ENCODE data around the gene SYPL1.
"Not testable (repeated sequence)": the region's sequence is repeated elsewhere in the genome, so short reads cannot be mapped to it uniquely, and the experiment has no call there.

The SYPL1 gene

DNA sequence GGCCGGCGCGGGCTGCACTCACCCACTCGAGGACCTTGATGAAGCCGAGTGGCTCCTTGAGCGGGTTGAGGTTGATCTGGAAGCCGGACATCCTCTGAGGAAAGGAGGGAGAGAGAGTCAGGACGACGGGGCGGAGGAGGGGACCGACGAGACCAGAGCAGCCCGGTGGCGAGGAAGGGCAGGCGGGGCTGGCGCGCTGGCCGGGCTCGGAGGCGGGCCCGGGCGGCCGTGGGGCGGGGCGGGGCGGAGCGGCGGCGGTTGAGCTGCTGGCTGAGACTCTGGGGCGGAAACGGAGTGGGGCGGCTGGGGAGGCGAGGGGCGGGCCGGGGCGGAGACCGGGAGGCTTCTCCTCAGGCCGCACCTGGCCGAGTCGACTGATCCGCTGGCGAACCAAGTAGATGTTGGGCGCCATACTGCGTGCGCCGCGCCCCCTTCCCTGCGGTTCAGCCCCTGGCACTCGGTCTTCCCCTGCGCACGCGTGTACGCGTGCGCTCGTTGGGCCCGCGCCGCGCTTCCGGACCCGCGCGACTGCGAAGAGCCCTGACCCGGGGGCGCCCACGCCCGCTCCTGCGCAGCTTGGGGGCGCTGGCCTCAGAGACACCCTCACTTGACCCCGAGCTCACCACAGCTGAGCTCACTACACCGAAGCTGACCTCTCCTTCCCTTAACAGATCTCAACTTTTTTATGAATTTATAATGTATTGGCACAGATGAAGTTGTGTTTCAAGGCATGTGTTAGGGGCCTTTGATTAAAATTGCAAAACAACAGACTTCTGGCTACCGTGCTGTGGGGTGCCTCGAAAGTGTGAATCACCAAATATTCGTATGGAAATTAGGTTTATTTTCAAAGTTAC lies at the start of gene SYPL1:
Gene SYPL1, minus strand, starts transcription at position 195 of the 854 bp plus-strand sequence. Its CDS starts 104 bp downstream, at position 91.
- peak; percentile 91 for DNase-seq

DNA sequence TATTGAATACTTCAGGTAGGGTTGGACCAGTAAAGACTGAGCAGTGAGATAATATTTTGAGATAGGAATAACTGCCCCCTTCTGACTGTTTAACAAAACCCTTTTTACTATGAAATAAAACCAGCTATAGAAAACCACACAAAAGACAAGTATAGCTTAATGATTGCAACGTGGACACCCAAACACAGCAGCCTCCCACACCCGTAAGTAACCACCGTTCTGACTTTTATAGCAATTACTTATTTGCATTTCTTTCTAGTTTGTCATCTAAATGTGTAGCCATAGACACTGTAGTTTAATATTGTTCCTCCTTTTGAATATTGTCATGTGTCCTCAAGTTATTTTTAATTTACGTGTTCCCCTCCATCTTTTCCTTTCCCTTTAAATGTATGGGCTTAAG lies 42.9 kb upstream of the SYPL1 start:
- no peak for DNase-seq

DNA sequence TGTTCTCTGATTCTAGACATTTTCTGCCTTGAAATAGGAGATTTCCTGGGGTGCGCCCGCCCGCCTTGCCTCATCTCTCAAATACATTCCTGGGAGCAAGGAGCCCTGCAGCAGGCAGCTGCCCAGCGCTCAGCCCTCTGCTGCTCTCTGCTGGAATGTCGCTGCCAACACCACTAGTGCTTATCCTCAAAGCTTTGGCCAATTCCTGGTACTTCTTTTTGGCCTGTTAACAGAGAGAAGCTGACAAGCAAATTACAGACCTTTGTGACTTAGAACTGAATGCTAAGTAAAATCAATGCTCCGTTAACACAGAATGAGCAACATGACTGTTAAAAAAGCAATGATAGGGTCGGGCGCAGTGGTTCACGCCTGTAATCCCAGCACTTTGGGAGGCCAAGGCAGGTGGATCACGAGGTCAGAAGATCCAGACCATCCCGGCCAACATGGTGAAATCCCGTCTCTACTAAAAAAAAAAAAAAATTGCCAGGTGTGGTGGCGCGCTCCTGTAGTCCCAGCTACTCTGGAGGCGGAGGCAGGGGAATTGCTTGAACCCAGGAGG lies 41.9 kb upstream of the SYPL1 start:
- DNase-seq: peak; percentile 74

DNA sequence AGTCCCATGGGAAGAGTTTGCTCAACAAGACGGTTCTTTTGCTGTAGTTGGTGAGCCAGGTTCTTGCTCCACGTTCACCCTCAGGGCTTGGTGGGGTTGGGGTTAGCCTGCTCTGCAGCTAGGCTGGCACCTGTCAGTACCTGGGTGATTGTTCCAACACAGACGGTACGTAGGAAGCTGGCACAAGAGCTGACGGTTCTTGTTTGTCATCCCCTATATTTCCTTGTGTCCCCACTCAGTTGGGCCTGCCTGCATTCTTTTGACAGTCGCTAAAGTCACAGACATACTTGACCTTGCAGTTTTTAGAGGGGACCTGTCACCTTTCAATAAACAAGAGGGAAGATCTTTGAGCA lies 40.2 kb upstream of the SYPL1 start:
- DNase-seq: no peak

DNA sequence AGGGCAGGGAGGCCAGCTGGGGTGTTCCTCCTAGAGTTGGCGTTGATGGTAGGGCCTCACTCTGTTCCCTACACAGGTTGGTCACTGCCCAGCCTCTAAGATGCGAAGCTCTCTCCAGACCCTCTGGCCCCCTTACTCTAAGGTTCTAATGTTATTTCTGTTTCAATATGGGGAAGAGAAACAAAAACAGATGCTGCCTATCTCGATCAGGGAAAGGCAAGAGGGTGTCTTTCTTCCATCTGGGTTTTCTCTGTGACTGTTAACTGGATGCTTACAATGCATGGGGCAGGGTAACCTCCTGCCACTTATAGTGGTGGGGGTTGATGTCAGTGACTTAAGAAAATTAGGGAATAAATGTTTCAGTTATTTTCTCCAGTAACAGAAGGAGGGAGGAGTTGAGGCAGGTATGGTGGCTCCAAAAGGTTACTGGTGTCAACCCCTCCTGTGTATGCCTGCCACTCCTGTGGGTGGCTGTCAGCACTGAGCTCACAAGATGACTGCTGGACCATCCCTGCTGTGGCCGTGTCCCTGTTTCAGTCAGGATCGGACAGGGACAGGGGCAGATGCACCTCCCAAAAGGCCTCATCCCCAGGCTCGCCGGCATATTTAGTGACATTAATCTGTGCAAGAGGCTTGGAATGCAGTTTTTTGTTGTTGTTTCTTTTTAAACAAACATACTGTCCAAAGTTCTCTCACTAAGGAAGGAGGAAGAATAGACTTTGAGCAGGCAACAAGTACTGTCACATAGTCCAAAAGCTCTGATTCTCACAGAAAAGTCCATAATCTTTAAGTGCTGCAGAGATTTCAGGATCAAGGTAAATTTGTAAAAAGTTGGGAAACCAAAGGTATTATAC lies 39.6 kb upstream of the SYPL1 start:
- no peak for DNase-seq

DNA sequence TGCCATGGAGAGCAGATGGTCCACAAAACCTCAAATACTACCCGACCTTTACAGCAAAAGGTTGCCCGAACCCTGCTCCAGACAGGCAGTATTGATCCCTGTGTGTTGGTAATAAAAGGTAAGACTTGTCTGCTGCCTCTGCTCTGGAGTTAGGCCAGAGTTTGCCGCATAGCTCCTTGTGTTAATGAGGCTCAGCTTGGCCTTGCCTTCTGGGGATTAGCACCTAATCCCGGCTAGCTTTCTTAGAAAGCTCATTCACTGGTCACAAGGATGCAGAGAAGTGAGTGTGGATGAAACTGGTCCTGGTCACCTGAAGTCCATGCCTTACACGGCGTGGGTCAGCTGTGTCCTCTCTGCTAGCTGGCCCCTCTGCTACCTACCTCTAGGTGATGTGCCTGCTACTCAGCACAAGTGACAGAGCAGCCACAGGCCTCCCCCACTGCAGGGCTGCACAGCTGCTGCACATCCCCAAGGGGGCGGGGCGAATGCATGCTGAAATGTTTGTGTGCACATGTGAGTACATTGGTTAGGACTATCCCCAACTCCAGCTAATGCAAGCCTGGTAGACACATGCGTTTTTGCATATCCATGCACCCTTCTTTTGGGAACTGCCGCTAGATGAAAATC lies 31.7 kb upstream of the SYPL1 start:
- no peak for DNase-seq

DNA sequence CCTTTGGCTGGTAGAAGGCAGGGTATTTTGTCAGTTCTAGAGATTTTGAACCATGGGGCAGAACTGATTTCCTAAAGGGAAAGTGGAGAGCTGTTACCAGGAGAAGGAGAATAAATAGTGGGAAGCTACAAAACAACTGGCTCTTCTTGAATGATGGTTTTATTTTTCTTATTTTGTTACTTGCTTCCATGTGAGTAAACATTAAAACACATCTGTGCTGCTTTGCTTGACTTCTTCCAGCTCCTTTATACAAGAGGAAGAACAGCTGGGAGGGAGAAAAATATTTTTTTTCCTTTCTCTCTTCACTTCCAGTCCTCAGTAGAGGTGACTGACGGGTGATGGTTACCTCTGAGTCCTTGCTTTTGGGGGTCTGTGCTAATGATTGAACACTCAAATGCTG lies 30.0 kb upstream of the SYPL1 start:
- no peak for DNase-seq

DNA sequence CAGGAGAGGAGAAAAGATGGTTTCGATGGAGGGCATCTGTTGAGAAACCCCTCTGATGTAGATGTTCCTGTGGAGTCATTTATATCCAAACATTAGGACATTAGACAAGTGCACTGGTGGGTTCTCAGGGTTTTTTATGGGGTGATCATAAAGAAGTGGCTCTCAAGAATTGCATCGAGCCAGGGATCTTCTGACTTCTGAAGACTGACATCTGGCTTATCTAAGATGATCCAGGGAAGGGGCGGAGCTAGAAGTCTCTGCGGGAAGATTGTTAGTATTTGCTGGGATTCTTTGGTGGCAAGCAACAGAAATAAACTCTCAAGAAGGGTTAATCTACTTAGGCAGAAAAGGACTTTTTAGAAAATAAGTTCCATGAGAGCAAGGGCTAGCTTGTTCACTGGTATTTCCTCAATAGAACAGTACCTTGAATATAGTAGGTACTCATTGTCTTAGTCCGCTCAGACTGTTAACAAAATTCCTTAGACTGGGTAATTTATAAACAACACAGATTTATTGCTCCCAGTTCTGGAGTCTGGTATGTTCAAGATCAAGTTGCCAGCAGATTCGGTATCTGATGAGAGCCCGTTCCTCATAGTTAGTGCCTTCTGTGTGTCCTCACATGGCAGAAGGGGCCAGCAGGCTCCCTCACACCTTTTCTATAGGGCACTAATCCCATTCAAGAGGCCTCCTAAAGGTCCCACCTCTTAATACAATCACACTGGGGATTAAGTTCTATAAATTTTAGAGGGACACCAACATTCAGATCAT lies 28.5 kb upstream of the SYPL1 start:
- DNase-seq: no peak

DNA sequence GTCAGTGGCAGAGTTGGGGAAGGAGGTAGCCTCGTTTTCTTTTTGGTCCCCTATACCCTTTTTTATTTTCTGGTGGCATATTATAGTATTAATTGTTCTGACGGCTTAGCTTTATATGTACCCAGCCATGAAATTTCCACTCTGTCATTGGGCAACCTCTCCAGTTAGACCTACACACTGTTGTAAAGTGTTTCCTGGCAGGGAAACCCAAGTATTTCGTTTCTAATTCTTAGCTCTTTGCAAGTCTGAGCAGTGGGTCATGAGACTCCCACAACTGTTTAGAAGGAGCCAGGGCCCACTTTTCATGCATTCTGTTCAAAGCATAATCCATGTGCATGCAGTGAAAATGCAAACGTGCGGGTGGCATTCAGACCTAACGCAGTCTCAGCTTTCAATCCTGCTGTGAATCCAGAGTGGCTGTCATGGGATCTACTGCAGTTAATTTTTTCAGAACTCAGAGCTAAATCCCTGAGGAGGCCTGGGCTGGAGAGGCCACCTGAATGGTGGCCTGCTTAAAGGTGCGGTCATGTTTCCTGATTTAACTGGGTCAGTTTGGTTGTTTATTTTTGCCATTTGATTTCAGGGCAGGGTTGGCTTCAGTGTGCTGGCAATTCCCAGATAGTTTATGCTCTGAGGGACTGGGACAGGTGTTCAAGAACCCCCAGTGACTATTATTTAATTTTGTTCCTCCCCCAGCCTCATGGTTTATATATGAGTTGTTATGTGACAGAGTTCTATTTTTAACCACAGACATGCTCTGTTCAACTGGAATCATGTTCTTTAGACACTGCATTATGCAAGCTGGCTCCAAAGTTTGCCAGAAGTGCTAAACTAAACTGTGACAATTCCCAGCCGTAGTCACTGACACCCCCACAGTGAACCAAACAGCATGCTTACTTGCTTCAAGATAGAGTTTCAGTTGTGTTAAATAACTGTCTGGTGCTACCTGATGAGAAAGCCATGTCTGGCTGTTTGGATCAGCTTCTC lies 27.4 kb upstream of the SYPL1 start:
- DNase-seq: no peak

DNA sequence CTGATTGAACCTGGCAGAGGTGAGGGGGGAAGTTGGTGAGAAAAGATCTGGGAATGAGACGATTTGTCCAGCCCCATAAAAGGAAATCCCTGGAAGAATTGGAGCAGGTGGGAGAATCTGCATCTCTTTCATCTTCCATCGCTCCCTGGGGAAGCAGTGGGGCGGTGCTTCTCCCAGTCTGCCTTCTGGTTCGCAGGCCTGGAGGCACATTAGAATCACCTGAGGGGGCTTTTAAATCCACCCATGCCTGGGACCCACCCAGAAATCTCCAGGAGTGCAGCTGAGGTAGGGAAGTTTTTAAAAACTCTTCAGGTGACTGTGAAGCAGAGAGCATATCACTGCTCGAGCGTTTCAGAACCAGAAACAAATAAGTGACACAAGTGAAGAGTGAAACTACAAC lies 26.7 kb upstream of the SYPL1 start:
- DNase-seq: no peak

DNA sequence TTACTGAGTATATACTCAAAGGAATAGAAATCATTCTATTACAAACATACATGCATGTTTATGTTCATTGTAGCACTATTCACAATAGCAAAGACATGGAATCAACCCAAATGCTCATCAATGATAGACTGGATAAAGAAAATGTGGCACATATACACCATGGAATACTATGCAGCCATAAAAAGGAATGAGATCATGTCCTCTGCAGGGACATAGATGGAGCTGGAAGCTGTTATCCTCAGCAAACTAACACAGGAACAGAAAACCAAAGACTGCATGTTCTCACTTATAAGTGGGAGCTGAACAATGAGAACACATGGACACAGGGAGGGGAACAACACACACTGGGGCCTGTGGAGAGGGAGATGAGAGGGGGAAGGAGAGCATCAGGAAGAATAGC lies 26.1 kb upstream of the SYPL1 start:
- not testable (repeated sequence) for DNase-seq

DNA sequence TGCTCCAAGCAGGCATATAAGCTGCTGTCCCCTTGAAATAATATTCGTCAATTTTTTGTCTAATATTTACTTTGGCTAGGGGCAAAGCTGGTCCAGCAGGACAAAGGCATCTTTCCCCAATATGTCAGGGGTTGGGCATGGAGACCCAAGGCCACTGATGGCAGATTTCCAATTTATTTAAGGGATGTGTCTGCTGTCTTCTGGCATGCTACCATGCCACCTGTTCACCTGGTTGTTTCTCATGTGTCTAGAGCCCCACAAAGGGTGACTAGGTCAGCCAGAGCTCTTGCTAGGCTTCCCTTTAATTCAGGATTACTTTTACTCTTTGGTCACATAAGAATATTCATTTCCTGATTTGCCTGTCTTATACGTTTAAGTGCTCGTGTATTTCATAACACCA lies 22.1 kb upstream of the SYPL1 start:
- DNase-seq: no peak

DNA sequence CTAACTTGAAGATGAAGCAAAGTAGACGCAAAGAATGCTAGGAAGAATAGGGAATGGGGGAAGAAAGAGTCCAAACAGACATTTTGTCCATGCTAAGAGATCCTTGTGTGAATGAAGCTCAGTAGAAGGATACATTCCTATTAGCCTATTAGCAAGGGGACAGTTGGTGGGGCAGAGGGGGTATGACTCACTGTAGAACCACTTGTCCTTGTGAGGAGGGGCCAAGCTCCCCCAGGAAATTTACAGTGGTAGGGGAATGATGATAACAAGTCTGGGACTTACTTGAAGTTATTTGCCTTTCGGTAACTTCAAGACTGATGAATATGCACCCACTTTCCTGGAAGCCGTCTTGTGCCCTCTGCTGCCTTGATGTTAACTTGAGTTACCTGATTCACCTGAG lies 17.2 kb upstream of the SYPL1 start:
- DNase-seq: no peak

DNA sequence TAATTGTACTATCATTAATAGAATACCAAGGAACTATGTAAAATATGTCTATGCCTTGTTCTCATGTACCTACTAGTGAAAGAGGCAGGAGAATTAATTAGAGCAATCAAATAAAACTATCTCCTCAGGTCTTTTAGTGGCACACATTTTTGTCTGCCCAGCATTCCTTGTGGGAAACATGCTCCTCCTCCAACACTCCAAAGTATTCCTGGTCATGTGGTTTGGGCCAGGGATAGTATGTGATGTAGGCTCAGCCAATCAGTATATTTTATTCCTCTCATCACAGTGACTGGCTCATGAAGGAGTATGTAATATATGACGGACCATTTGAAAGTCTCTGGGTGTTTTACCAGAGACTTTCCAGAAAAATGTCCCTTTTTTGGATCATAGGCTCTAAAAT lies 16.7 kb upstream of the SYPL1 start:
- no peak for DNase-seq

DNA sequence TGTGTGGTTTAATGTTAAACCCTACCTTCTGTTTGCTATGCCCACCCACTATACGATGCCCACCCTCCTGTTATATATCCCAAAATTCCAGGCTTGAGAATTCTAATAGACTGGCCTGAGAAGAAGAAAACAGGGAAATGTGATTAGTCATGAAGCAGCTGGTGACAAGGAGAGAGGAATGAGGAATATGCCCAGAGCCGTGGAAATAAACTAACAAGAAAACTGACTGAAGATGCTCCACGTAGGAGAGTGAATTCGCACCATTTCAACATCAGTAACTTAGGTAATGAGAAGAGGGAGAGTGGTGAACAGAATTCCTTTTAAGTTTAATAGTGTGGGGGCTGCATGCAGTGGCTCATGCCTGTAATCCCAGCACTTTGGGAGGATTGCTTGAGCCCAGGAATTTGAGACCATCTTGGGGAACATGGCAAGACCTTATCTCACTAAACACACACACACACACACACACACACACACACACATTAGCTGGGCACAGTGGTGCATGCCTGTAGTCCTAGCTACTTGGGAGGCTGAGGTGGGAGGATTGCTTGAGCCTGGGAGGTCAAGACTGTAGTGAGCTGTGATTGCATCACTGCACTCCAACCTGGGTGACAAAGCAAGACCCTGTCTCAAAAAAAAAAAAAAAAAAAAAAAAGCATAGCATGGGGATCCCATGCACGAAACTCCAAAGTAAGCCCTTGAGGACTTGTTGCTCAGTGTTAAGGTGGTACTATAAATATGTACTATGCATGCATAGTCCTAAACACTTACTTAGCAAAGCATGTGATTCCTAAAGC lies 16.1 kb upstream of the SYPL1 start:
- no peak for DNase-seq

DNA sequence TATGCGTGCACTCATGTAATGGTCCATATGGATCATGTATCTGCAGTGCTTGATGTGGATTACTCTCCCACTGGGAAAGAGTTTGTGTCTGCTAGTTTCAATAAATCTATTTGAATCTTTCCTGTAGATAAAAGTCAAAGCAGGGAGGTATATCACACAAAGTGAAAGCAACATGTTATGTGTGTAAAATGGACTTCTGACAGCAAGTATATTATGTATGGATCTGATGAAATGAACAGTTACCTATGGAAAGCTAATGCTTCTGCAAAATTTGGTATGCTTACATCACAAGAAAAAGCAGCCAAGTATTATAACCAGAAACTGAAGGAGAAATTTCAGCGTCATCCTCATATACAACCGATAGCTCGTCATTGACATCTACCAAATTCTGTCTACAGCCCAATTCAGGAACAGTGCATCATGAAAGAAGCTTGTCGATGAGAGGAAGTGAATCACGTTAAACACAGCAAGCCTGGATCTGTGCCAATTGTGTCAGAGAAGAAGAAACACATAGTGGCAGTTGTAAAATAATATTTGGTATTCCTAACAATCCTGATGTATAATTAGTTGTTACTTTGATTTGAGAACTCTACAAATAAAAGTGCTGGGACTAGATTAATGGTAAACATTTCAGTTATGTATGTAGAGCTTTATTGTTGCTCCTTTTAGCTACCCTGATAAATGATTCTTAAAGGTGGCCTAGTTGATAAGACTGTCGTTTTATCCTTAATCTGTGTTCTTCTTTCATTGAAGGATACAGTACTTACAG lies 14.2 kb upstream of the SYPL1 start:
- peak; percentile 40 for DNase-seq

DNA sequence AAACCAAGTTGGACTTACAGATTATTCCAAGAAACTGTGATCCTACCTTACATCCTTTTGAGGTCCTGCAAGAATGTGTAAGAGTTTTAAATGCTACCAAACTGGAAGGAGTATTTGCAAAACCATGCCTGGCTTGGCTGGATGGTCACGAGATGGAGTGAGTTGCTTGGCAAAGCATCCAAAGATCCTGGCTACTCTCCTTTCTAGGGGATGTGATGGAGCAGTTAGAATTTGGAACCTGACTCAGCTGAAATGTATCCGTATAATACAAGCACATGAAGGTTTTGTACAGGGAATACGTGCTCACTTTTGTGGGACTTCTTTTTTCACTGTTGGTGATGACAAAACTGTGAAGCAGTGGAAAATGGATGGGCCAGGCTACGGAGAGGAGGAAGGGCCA lies 13.3 kb upstream of the SYPL1 start:
- no peak for DNase-seq

DNA sequence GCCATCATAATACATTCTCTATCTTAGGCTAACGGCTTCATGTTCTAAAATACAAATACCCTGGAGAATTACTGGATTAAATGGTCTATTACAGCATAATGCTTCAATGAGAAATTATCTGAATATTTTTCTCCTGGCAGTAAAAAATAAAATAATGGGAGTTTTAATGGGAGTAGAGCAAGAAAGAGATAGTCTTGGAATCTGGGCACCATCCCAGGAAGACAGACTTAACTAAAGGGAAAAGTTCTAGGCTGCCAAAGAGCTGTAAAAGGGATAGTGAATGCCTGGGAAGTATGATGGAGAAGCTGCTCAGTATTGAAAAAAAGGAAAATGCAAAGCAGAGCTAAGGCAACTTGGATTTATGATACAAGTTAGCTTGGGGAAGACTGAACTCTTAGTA lies 12.1 kb upstream of the SYPL1 start:
- no peak for DNase-seq

DNA sequence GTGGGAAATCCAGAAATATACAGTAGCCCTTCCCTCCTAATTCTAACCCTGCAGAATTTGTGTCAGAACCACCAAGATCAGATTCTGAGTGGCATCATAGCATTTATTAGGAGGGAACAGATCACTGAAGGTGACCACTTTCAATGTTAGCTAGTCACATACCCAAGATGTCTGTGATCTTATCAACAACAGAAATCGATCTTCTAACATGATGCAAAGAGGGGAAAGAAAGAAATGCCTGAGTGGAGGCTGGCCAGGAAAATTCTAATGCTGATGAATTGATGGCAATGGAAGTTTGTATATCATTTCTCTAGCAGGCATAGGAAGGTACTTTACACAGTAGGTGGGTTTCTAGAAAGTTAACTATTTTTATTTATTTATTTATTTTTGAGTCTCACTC lies 10.6 kb upstream of the SYPL1 start:
- DNase-seq: no peak
